WTC11 (cell line): ENCODE results near the gene IBA57. TPM values are rescaled to one million over a fixed set of nuclear protein-coding genes. Genes with fewer than 3 reads are reported as not detected.

Source experiments
- ATAC-seq: fragments of 200-7000 bp; cut with Tn5 transposase; 2 replicates; pipeline ENCODE4 v1.10.0; 2021; ENCODE audit warnings: mild to moderate bottlenecking, moderate library complexity
- CTCF ChIA-PET: fragments of 300-600 bp; sonication (Branson Sonifier 250); formaldehyde crosslinking; loops from one replicate; lab custom pipeline; 2021; ENCODE audit warnings: antibody characterized with exemption; lab: Charles Lee
- POLR2A ChIA-PET: fragments of 350-600 bp; sonication (Branson Sonifier 250); formaldehyde crosslinking; loops from one replicate; lab custom pipeline; 2021; ENCODE audit warnings: antibody characterized with exemption; lab: Charles Lee
- DNase-seq: peaks from one replicate; pipeline ENCODE4 v3.0.0; 2021; ENCODE audit warnings: low spot score
- H3K27ac Mint-ChIP-seq: 2 replicates; pipeline ENCODE4 v1.8.0; 2021; ENCODE audit warnings: mixed read lengths
- H3K27me3 Mint-ChIP-seq: 2 replicates; pipeline ENCODE4 v1.8.0; 2021; ENCODE audit warnings: low read depth, mild to moderate bottlenecking, moderate library complexity, mixed read lengths
- H3K36me3 Mint-ChIP-seq: 2 replicates; pipeline ENCODE4 v1.8.0; 2021; ENCODE audit warnings: mixed read lengths
- H3K4me1 Mint-ChIP-seq: 2 replicates; pipeline ENCODE4 v1.8.0; 2022; ENCODE audit warnings: mixed read lengths
- H3K4me3 Mint-ChIP-seq: 2 replicates; pipeline ENCODE4 v1.8.0; 2021; ENCODE audit warnings: mild to moderate bottlenecking, moderate library complexity, mixed read lengths
- H3K9me3 Mint-ChIP-seq: 2 replicates; pipeline ENCODE4 v1.8.0; 2021; ENCODE audit warnings: mixed read lengths
- E2F5 ChIP-seq: sonication (generic); formaldehyde crosslinking; IDR thresholded peaks from 2 replicates; pipeline ENCODE4 v1.8.1; 2022; ENCODE audit warnings: mild to moderate bottlenecking, moderate library complexity, missing genetic modification reagents
- FOXJ3 ChIP-seq: sonication (generic); formaldehyde crosslinking; IDR thresholded peaks from 2 replicates; pipeline ENCODE4 v1.9.0; 2021; ENCODE audit warnings: missing genetic modification reagents, mild to moderate bottlenecking, borderline replicate concordance
- FOXK1 ChIP-seq: sonication (generic); formaldehyde crosslinking; IDR thresholded peaks from 2 replicates; pipeline ENCODE4 v1.8.0; 2022; ENCODE audit warnings: mild to moderate bottlenecking, moderate library complexity, missing genetic modification reagents
- FOXP1 ChIP-seq: sonication (generic); formaldehyde crosslinking; IDR thresholded peaks from 2 replicates; pipeline ENCODE4 v1.8.0; 2022; ENCODE audit warnings: missing genetic modification reagents, mild to moderate bottlenecking, moderate library complexity, borderline replicate concordance
- HMGXB4 ChIP-seq: sonication (generic); formaldehyde crosslinking; IDR thresholded peaks from 2 replicates; pipeline ENCODE4 v1.8.1; 2023; ENCODE audit warnings: mild to moderate bottlenecking, moderate library complexity, missing genetic modification reagents
- IRF2 ChIP-seq: sonication (generic); formaldehyde crosslinking; IDR thresholded peaks from 2 replicates; pipeline ENCODE4 v1.8.0; 2022; ENCODE audit warnings: low read depth, missing genetic modification reagents, borderline replicate concordance
- MAX ChIP-seq: sonication (generic); formaldehyde crosslinking; IDR thresholded peaks from 2 replicates; pipeline ENCODE4 v1.8.0; 2022; ENCODE audit warnings: mild to moderate bottlenecking, missing genetic modification reagents
- MLX ChIP-seq: sonication (generic); formaldehyde crosslinking; IDR thresholded peaks from 2 replicates; pipeline ENCODE4 v1.8.1; 2023; ENCODE audit warnings: mild to moderate bottlenecking, missing genetic modification reagents, moderate library complexity
- MYBL2 ChIP-seq: sonication (generic); formaldehyde crosslinking; IDR thresholded peaks from 2 replicates; pipeline ENCODE4 v1.8.1; 2023; ENCODE audit warnings: mild to moderate bottlenecking, moderate library complexity, missing genetic modification reagents
- NFE2L1 ChIP-seq: sonication (generic); formaldehyde crosslinking; IDR thresholded peaks from 2 replicates; pipeline ENCODE4 v1.8.1; 2023; ENCODE audit warnings: missing genetic modification reagents
- PRDM15 ChIP-seq: sonication (generic); formaldehyde crosslinking; IDR thresholded peaks from 2 replicates; pipeline ENCODE4 v1.8.0; 2022; ENCODE audit warnings: missing genetic modification reagents
- RORB ChIP-seq: fragments of 250-450 bp; sonication (Bioruptor Pico); IDR thresholded peaks from 2 replicates; pipeline ENCODE4 v1.9.0; 2021; ENCODE audit warnings: mild to moderate bottlenecking
- TEAD1 ChIP-seq: sonication (generic); formaldehyde crosslinking; IDR thresholded peaks from 2 replicates; pipeline ENCODE4 v1.8.0; 2022; ENCODE audit warnings: mild to moderate bottlenecking, missing genetic modification reagents
- ZNF138 ChIP-seq: sonication (generic); formaldehyde crosslinking; conservative IDR thresholded peaks from 2 replicates; pipeline ENCODE4 v1.8.1; 2022; ENCODE audit warnings: mild to moderate bottlenecking, moderate library complexity, missing genetic modification reagents
- ZNF219 ChIP-seq: sonication (generic); formaldehyde crosslinking; IDR thresholded peaks from 2 replicates; pipeline ENCODE4 v1.8.0; 2023; ENCODE audit warnings: missing genetic modification reagents, mild to moderate bottlenecking, borderline replicate concordance
- ZNF532 ChIP-seq: fragments of 250-450 bp; sonication (Bioruptor Pico); IDR thresholded peaks from 2 replicates; pipeline ENCODE4 v1.9.0; 2021; ENCODE audit warnings: mild to moderate bottlenecking, borderline replicate concordance
- total RNA-seq: library from RNA; stranded (reverse); gene quantifications from 3 replicates; pipeline ENCODE4 v1.2.3, GENCODE V29; 2021
- TF ChIP-seq, protein P1 (sequence below): fragments of 200-600 bp; IDR thresholded peaks from 2 replicates; pipeline ENCODE4 v1.8.0; 2022; ENCODE audit warnings: antibody characterized with exemption

IBA57 gene
- total RNA-seq, 1 experiment from 2014 or later = 11.4 TPM

GRCh38 chr1:228212415-228212965 is 46.9 kb downstream of the IBA57 start:
- peaks cover 14% of the 10 kb centered on the region for H3K27me3 Mint-ChIP-seq
- TF ChIP-seq MAX (CRISPR knock-in tag) = peak; percentile 57; the same call in 1 of the 2 replicates
- no peak for TF ChIP-seq RORB (CRISPR knock-in tag)
- no peak for TF ChIP-seq ZNF532 (CRISPR knock-in tag)
- TF ChIP-seq TEAD1 (CRISPR knock-in tag) = 0 out of 2 replicates have a peak, but pooled peaks have one; percentile 26
- 0 out of 2 replicates have a peak, but pooled peaks have one; percentile 48 for TF ChIP-seq E2F5
- TF ChIP-seq ZNF219 (CRISPR knock-in tag) = no peak
- peak; percentile 30; the same call in 1 of the 2 replicates for TF ChIP-seq FOXP1 (CRISPR knock-in tag)
- TF ChIP-seq ZNF138 (CRISPR knock-in tag) = no peak
- TF ChIP-seq MYBL2 (CRISPR knock-in tag) = 0 out of 2 replicates have a peak, but pooled peaks have one; percentile 0
- TF ChIP-seq MLX = no peak
- TF ChIP-seq FOXJ3 (CRISPR knock-in tag) = no peak
- TF ChIP-seq IRF2 (CRISPR knock-in tag) = no peak
- H3K27ac Mint-ChIP-seq = no peak overlapping the region
- CTCF ChIA-PET = interaction anchor here (0.7 to 3.3 kb wide), 7 partner anchors 31 to 213 kb away, joined by 3 to 22 read pairs (median 6); partner anchors contain the start of gene IBA57
- H3K4me3 Mint-ChIP-seq = peak overlapping the region; percentile 84
- DNase-seq (peak; percentile 50), ATAC-seq (peak; percentile 15)
- POLR2A ChIA-PET = interaction anchor here (1.2 to 1.3 kb wide), 2 partner anchors 38 to 46 kb away, joined by 3 read pairs; no protein-coding TSS in a partner anchor
- H3K36me3 Mint-ChIP-seq = peaks cover 10% of the 10 kb centered on the region
- H3K4me1 Mint-ChIP-seq = no peaks in the 10 kb centered on the region
- no peaks in the 10 kb centered on the region for H3K9me3 Mint-ChIP-seq

GRCh38 chr1:228212966-228213844 is 47.6 kb downstream of the IBA57 start:
- Mint-ChIP-seq H3K4me3 (peak overlapping the region; percentile 84), H3K27me3 (peaks cover 14% of the 10 kb centered on the region), H3K36me3 (peaks cover 14% of the 10 kb centered on the region), H3K9me3 (no peaks in the 10 kb centered on the region), H3K27ac (peak overlapping the region; percentile 95), H3K4me1 (peaks cover 3% of the 10 kb centered on the region; the same call in 1 of the 2 replicates)
- ATAC-seq = peak; percentile 82
- CTCF ChIA-PET = interaction anchor here (0.5 to 3.3 kb wide), 25 partner anchors 9 to 366 kb away, joined by 3 to 22 read pairs (median 6); partner anchors contain the start of genes IBA57 and TRIM11
- POLR2A ChIA-PET = interaction anchor here (0.5 to 1.3 kb wide), 5 partner anchors 39 to 233 kb away, joined by 3 to 5 read pairs (median 3); partner anchors contain the start of gene IBA57
- DNase-seq = peak; percentile 94
- TF ChIP-seq FOXP1 (CRISPR knock-in tag) = no peak
- TF ChIP-seq FOXK1 = peak; percentile 57
- no peak for TF ChIP-seq IRF2 (CRISPR knock-in tag)
- TF ChIP-seq PRDM15 (CRISPR knock-in tag) = peak; percentile 25; the same call in 1 of the 2 replicates
- 0 out of 2 replicates have a peak, but pooled peaks have one; percentile 14 for TF ChIP-seq MYBL2 (CRISPR knock-in tag)
- peak; percentile 78 for TF ChIP-seq HMGXB4
- TF ChIP-seq, protein P1, sequence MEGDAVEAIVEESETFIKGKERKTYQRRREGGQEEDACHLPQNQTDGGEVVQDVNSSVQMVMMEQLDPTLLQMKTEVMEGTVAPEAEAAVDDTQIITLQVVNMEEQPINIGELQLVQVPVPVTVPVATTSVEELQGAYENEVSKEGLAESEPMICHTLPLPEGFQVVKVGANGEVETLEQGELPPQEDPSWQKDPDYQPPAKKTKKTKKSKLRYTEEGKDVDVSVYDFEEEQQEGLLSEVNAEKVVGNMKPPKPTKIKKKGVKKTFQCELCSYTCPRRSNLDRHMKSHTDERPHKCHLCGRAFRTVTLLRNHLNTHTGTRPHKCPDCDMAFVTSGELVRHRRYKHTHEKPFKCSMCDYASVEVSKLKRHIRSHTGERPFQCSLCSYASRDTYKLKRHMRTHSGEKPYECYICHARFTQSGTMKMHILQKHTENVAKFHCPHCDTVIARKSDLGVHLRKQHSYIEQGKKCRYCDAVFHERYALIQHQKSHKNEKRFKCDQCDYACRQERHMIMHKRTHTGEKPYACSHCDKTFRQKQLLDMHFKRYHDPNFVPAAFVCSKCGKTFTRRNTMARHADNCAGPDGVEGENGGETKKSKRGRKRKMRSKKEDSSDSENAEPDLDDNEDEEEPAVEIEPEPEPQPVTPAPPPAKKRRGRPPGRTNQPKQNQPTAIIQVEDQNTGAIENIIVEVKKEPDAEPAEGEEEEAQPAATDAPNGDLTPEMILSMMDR = peak; percentile 22; the same call in 1 of the 2 replicates
- TF ChIP-seq NFE2L1 (CRISPR knock-in tag) = 0 out of 2 replicates have a peak, but pooled peaks have one; percentile 19
